Karpas-422 (cell line): ENCODE data around the gene ARL2BP. TPM values are rescaled to one million over a fixed set of nuclear protein-coding genes. Genes with fewer than 3 reads are reported as not detected.
A peak's percentile ranks its signal among the peaks of the same experiment; 100 is the strongest.
"Not testable (repeated sequence)": the region's sequence is repeated elsewhere in the genome, so short reads cannot be mapped to it uniquely, and the experiment has no call there.

ENCODE experiments used
- DNase-seq: peaks from one replicate; pipeline ENCODE4 v3.0.0-alpha.2; 2015
- H2AFZ ChIP-seq: fragments of 200-600 bp; sonication (generic); 2 replicates; pipeline ENCODE4 v1.6.1; 2014; ENCODE audit warnings: antibody characterized with exemption, low read length, mixed read lengths
- H3K27ac ChIP-seq: fragments of 200-600 bp; sonication (generic); 2 replicates; pipeline ENCODE4 v1.5.1; 2014; ENCODE audit warnings: mild to moderate bottlenecking, low read length, moderate library complexity
- H3K27me3 ChIP-seq: fragments of 200-600 bp; sonication (generic); 2 replicates; pipeline ENCODE4 v1.6.1; 2014; ENCODE audit warnings: low read length, mixed read lengths
- H3K36me3 ChIP-seq: fragments of 200-600 bp; sonication (generic); 2 replicates; pipeline ENCODE4 v1.6.1; 2014; ENCODE audit warnings: low read length, mixed read lengths; ENCODE audit not compliant: insufficient read depth
- H3K4me1 ChIP-seq: fragments of 200-600 bp; sonication (generic); 2 replicates; pipeline ENCODE4 v1.6.1; 2014; ENCODE audit warnings: mild to moderate bottlenecking, low read length, mixed read lengths
- H3K4me2 ChIP-seq: fragments of 200-600 bp; sonication (generic); 2 replicates; pipeline ENCODE4 v1.6.1; 2014; ENCODE audit warnings: low read length, low read depth, mild to moderate bottlenecking; ENCODE audit not compliant: poor library complexity, severe bottlenecking
- H3K4me3 ChIP-seq: fragments of 200-600 bp; sonication (generic); 2 replicates; pipeline ENCODE4 v1.5.1; 2014; ENCODE audit warnings: mild to moderate bottlenecking, antibody characterized with exemption, low read length, mixed read lengths
- H3K79me2 ChIP-seq: fragments of 200-600 bp; sonication (generic); 2 replicates; pipeline ENCODE4 v1.6.1; 2014; ENCODE audit warnings: mild to moderate bottlenecking, low read length, mixed read lengths
- H3K9ac ChIP-seq: fragments of 200-600 bp; sonication (generic); 2 replicates; pipeline ENCODE4 v1.6.0; 2014; ENCODE audit warnings: low read length
- H3K9me2 ChIP-seq: fragments of 200-600 bp; sonication (generic), shearing (Covaris generic); replicated peaks from 2 replicates; pipeline ENCODE4 v1.6.0; 2014; ENCODE audit warnings: mild to moderate bottlenecking, low read length, moderate library complexity; ENCODE audit not compliant: insufficient read depth
- H3K9me3 ChIP-seq: fragments of 300-700, 200-600 bp; sonication (generic); 2 replicates; pipeline ENCODE4 v1.6.1; 2014; ENCODE audit warnings: low read length, mixed read lengths
- H4K20me1 ChIP-seq: fragments of 200-600 bp; sonication (generic); 2 replicates; pipeline ENCODE4 v1.6.1; 2014; ENCODE audit warnings: mild to moderate bottlenecking, antibody characterized with exemption, low read length, low read depth; ENCODE audit not compliant: insufficient read depth
- total RNA-seq: library from RNA; depleted of rRNA; stranded (reverse); fragments of >200 nt; shearing (Covaris generic); gene quantifications from 2 replicates; pipeline ENCODE4 v1.2.3, GENCODE V29; 2014; ENCODE audit warnings: low replicate concordance; rRNA removed

Gene ARL2BP
- total RNA-seq: 44.5 and 96.8 TPM in 2 replicates

DNA sequence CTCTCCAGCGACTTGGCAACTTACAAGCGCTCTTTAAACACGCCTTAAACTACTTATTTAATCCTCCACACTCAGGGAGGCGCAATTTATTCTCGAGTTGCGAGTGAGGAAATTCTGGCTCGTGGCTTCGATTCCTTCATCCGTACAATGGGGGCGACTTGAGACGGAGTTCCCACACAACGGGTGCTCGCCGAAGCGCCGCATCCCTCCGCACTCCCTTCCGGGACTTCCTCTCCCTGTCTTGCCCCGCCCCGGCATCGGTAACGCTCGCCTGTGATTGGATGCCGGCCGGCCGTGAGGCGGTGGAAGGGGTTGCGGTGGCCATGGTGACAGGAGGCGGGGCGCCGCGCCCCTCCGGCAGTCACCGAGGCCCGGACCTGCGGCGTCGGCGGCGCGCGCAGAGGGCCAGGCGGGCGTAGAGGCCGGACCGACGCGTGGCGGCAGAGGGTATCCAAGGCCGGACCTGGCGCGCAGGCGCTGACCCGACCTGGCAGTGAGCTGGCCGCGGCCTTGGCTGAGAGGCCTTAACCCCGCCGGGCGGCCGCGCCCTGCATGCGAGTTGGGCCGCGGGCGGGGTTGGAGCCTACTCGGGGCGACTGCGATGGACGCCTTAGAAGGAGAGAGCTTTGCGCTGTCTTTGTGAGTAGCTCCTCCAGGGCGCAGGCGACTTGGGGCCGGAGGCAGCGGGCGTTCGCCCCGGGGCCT is at the start of gene ARL2BP:
ARL2BP (plus strand) TSS at position 493 of the 705 bp plus-strand sequence; CDS start at position 602, 109 bp downstream.
- Histone ChIP-seq H3K27ac (peak within 1 kb of the TSS; percentile 60), H3K79me2 (peaks cover 12% of the 10 kb centered on the region), H3K4me1 (peaks cover 32% of the 10 kb centered on the region), H3K36me3 (peaks cover 15% of the 10 kb centered on the region), H3K9me3 (no peaks in the 10 kb centered on the region), H3K9ac (peak within 1 kb of the TSS; percentile 83), H3K9me2 (no peaks in the 10 kb centered on the region), H3K27me3 (no peaks in the 10 kb centered on the region), H2AFZ (peak within 1 kb of the TSS; percentile 75), H3K4me3 (peak within 1 kb of the TSS; percentile 83), H3K4me2 (peak within 1 kb of the TSS; percentile 91), H4K20me1 (no peaks in the 10 kb centered on the region)
- DNase-seq: peak; percentile 98

DNA sequence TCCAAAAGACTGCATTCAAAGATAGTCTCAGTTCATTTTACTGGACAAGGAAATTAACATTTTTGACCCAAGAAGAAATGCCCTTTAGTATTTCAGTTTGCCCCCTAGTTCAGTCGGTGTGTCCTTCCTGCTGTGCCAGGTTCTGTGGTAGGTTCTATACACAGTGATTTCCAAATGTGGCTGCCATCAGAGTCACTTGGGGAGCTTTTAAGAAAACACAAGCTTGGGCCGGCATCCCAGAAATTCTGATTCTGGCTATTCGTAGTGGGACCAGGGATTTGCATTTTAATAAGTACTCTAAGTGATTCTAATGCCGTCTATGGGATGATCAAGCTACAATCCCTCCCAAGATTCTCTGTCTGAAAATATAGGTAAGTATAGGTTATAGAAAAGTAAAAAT is 48.8 kb upstream of the ARL2BP start:
- H3K27ac ChIP-seq: no peak overlapping the region
- H2AFZ ChIP-seq: no peak overlapping the region
- H3K4me1 ChIP-seq: peaks cover 17% of the 10 kb centered on the region
- no peaks in the 10 kb centered on the region for H4K20me1 ChIP-seq
- no peaks in the 10 kb centered on the region for H3K9me3 ChIP-seq
- no peak overlapping the region for H3K4me2 ChIP-seq
- H3K36me3 ChIP-seq: peaks cover 6% of the 10 kb centered on the region
- H3K79me2 ChIP-seq: peaks cover 78% of the 10 kb centered on the region
- H3K4me3 ChIP-seq: no peak overlapping the region
- no peak for DNase-seq
- no peaks in the 10 kb centered on the region for H3K9me2 ChIP-seq
- H3K27me3 ChIP-seq: no peaks in the 10 kb centered on the region
- no peak overlapping the region for H3K9ac ChIP-seq

DNA sequence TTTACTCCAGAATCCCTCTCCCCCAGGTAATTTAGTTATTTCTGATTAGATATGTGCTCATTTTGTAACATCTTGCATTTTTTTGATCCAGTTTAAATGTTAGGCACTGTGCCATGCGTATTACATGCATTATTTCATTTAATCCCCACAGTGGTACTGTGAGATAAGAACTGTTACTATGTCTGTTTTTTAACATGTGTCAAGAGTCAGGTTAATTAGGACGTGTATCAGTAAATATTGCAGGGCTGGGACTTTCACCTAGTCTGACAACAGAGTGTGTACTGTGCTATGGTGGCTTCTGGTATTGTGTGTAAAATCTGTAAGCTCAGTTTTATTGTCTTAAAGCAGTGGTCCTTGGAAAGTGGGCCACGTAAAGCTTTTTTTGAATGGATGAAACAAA is 48.3 kb upstream of the ARL2BP start:
- Histone ChIP-seq H4K20me1 (no peaks in the 10 kb centered on the region), H3K4me2 (no peak overlapping the region), H3K9ac (no peak overlapping the region), H3K4me3 (no peak overlapping the region), H3K27me3 (no peaks in the 10 kb centered on the region), H3K4me1 (peaks cover 13% of the 10 kb centered on the region), H3K36me3 (peaks cover 6% of the 10 kb centered on the region), H3K27ac (no peak overlapping the region), H3K9me2 (no peaks in the 10 kb centered on the region), H2AFZ (no peak overlapping the region), H3K9me3 (no peaks in the 10 kb centered on the region), H3K79me2 (peaks cover 73% of the 10 kb centered on the region)
- no peak for DNase-seq

GRCh38 chr16:57200321-57200720 is 44.7 kb upstream of the ARL2BP start:
- H3K79me2 ChIP-seq: peaks cover 56% of the 10 kb centered on the region
- H3K27me3 ChIP-seq, H4K20me1 ChIP-seq, H3K4me2 ChIP-seq, H3K9ac ChIP-seq, H3K9me2 ChIP-seq, H3K4me1 ChIP-seq, H3K9me3 ChIP-seq, H2AFZ ChIP-seq, H3K27ac ChIP-seq, H3K4me3 ChIP-seq, DNase-seq: not testable (repeated sequence)
- H3K36me3 ChIP-seq: peaks cover 10% of the 10 kb centered on the region

DNA sequence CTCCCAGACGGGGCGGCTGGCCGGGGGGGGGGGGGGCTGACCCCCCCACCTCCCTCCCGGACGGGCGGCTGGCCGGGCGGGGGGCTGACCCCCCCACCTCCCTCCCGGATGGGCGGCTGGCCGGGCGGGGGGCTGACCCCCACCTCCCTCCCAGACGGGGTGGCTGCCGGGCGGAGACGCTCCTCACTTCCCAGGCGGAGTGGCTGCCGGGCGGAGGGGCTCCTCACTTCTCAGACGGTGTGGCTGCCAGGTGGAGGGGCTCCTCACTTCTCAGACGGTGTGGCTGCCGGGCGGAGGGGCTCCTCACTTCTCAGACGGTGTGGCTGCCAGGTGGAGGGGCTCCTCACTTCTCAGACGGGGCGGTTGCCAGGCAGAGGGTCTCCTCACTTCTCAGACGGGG is 44.1 kb upstream of the ARL2BP start:
- H3K36me3 ChIP-seq: peaks cover 16% of the 10 kb centered on the region
- H3K9me3 ChIP-seq, H3K9ac ChIP-seq, H3K27ac ChIP-seq, H3K9me2 ChIP-seq, H2AFZ ChIP-seq, H3K4me1 ChIP-seq, H3K4me2 ChIP-seq, H4K20me1 ChIP-seq, H3K4me3 ChIP-seq, H3K27me3 ChIP-seq, DNase-seq: not testable (repeated sequence)
- H3K79me2 ChIP-seq: peaks cover 58% of the 10 kb centered on the region

GRCh38 chr16:57202095-57202886 is 42.8 kb upstream of the ARL2BP start:
- H2AFZ ChIP-seq: no peak overlapping the region
- H3K9me2 ChIP-seq: no peaks in the 10 kb centered on the region
- peaks cover 25% of the 10 kb centered on the region for H3K36me3 ChIP-seq
- H3K27me3 ChIP-seq: no peaks in the 10 kb centered on the region
- no peaks in the 10 kb centered on the region for H3K4me1 ChIP-seq
- no peak overlapping the region for H3K27ac ChIP-seq
- no peak overlapping the region for H3K4me3 ChIP-seq
- no peak overlapping the region for H3K9ac ChIP-seq
- DNase-seq: no peak
- no peaks in the 10 kb centered on the region for H4K20me1 ChIP-seq
- H3K9me3 ChIP-seq: no peaks in the 10 kb centered on the region
- H3K79me2 ChIP-seq: peaks cover 46% of the 10 kb centered on the region
- no peak overlapping the region for H3K4me2 ChIP-seq

- Histone ChIP-seq H3K4me2 (no peak overlapping the region), H3K79me2 (peaks cover 42% of the 10 kb centered on the region), H3K4me3 (no peak overlapping the region), H3K27me3 (no peaks in the 10 kb centered on the region), H3K9me2 (no peaks in the 10 kb centered on the region), H3K27ac (no peak overlapping the region), H2AFZ (no peak overlapping the region), H3K4me1 (no peaks in the 10 kb centered on the region), H4K20me1 (no peaks in the 10 kb centered on the region), H3K36me3 (peaks cover 30% of the 10 kb centered on the region), H3K9ac (no peak overlapping the region), H3K9me3 (no peaks in the 10 kb centered on the region)
- DNase-seq: no peak
These were observed 41.6 kb upstream of the ARL2BP start for GRCh38 chr16:57203451-57203850.

- no peak overlapping the region for H3K4me2 ChIP-seq
- H4K20me1 ChIP-seq: no peaks in the 10 kb centered on the region
- no peaks in the 10 kb centered on the region for H3K9me3 ChIP-seq
- no peaks in the 10 kb centered on the region for H3K27me3 ChIP-seq
- H3K4me1 ChIP-seq: no peaks in the 10 kb centered on the region
- no peaks in the 10 kb centered on the region for H3K9me2 ChIP-seq
- H3K9ac ChIP-seq: no peak overlapping the region
- peaks cover 32% of the 10 kb centered on the region for H3K79me2 ChIP-seq
- no peak overlapping the region for H3K27ac ChIP-seq
- H3K4me3 ChIP-seq: no peak overlapping the region
- H2AFZ ChIP-seq: no peak overlapping the region
- H3K36me3 ChIP-seq: peaks cover 34% of the 10 kb centered on the region
- DNase-seq: no peak
These were observed 40.4 kb upstream of the ARL2BP start for GRCh38 chr16:57204675-57205074.
